ENCODE data around the gene PLEKHG3.

The PLEKHG3 gene

DNA sequence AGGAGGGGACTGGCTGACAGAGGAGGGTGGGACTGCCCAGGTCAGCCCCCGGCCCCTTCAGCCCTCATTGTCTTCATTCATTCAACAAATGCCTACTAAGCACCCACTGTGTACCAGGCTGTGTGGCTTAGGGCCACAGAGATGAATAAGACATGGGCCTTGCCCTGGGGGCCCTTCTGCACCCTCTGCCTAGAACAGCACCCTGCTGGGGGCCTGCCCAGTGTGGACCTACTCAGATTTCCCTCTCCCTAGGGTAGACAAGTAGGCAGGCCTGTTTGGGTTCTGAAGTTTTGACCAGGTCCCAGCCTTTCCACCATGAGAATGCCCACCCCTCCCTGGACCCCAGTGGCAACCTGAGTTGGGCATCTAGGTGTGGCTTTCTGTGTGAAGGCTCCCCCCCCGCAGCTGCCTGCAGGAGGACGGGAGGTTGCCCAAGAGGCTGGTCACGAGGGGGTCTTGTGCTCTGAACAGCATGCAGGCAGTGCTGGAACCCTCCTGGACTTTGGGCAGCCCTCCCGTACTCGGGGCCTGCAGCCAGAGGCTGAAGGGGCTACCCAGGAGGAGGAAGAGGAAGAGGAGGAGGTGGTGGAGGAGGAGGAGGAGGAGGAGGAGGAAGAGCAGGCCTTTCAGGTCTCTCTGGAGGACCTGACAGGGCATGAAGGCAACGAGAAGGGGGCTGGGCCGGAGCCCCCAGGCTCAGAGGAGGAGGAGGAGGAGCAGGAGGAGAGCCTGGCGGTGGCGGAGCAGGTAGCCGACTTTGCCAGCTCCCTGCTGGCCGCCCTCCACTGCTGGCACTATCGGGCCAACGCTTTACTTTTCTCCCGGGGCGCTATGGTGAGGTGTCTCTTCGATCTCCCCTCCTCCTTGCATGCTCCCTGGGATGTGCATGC, 33.4 kb downstream of the PLEKHG3 start:
- Histone ChIP-seq H3K27me3 (no peaks in the 10 kb centered on the region), H3K36me3 (peaks cover 50% of the 10 kb centered on the region), H3K9me3 (no peaks in the 10 kb centered on the region)

DNA sequence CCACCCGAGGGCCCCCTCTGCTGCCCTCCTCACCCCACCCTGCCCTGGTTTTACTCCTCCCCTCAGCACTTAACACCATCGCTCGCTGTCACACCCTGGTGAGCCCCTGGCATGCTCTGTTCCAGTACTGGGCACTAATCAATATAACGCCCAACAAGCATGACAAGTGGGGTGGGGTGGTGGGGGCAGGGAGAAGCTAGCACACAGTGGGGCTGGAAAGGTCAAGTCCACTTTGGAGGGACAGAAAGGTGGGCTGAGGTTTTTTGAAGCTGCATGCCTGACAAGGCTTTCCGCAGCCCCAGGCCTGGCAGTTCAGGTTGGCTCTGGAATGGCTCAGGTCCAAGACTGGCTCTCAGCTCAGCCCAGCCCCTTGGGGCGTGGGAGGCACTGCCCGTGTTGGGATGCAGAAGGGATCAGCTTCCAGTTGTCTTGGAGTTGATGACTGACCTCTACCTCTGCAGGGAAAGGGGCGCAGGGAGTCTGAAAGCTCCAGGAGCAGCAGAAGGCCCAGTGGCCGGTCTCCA, 34.1 kb downstream of the PLEKHG3 start:
- TF ChIP-seq, protein P1, sequence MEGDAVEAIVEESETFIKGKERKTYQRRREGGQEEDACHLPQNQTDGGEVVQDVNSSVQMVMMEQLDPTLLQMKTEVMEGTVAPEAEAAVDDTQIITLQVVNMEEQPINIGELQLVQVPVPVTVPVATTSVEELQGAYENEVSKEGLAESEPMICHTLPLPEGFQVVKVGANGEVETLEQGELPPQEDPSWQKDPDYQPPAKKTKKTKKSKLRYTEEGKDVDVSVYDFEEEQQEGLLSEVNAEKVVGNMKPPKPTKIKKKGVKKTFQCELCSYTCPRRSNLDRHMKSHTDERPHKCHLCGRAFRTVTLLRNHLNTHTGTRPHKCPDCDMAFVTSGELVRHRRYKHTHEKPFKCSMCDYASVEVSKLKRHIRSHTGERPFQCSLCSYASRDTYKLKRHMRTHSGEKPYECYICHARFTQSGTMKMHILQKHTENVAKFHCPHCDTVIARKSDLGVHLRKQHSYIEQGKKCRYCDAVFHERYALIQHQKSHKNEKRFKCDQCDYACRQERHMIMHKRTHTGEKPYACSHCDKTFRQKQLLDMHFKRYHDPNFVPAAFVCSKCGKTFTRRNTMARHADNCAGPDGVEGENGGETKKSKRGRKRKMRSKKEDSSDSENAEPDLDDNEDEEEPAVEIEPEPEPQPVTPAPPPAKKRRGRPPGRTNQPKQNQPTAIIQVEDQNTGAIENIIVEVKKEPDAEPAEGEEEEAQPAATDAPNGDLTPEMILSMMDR (IDR thresholded peaks at IDR 0.05; ENCODE audit: low read depth, low read length): no peak
- no peaks in the 10 kb centered on the region for H3K27me3 ChIP-seq
- no peak overlapping the region for H3K4me3 ChIP-seq (ENCODE audit: low read depth, low read length)
- H3K36me3 ChIP-seq: peaks cover 53% of the 10 kb centered on the region
- H3K9me3 ChIP-seq: no peaks in the 10 kb centered on the region
- H3K4me1 ChIP-seq: no peaks in the 10 kb centered on the region
- no peak for DNase-seq

More for the DNA sequence above, 33.4 kb downstream of the PLEKHG3 start:
- H3K4me1 ChIP-seq: no peaks in the 10 kb centered on the region
- DNase-seq: no peak
- H3K4me3 ChIP-seq (ENCODE audit: low read depth, low read length): no peak overlapping the region
- TF ChIP-seq, protein P1 (IDR thresholded peaks at IDR 0.05; ENCODE audit: low read depth, low read length): no peak

- peaks cover 72% of the 10 kb centered on the region for H3K36me3 ChIP-seq
- H3K27me3 ChIP-seq: no peaks in the 10 kb centered on the region
- TF ChIP-seq, protein P1 (IDR thresholded peaks at IDR 0.05; ENCODE audit: low read depth, low read length): no peak
Observed at GRCh38 chr14:64741200-64741599, 37.0 kb downstream of the PLEKHG3 start.

GRCh38 chr14:64741961-64742360, 37.7 kb downstream of the PLEKHG3 start:
- Histone ChIP-seq H3K4me1 (no peaks in the 10 kb centered on the region), H3K9me3 (no peaks in the 10 kb centered on the region), H3K27me3 (no peaks in the 10 kb centered on the region), H3K36me3 (peaks cover 70% of the 10 kb centered on the region), H3K4me3 (ENCODE audit: low read depth, low read length) (no peak overlapping the region)
- DNase-seq: no peak
- TF ChIP-seq, protein P1 (IDR thresholded peaks at IDR 0.05; ENCODE audit: low read depth, low read length): no peak

More at GRCh38 chr14:64741200-64741599, 37.0 kb downstream of the PLEKHG3 start:
- H3K4me1 ChIP-seq: no peaks in the 10 kb centered on the region
- H3K9me3 ChIP-seq: no peaks in the 10 kb centered on the region
- no peak for DNase-seq
- H3K4me3 ChIP-seq (ENCODE audit: low read depth, low read length): no peak overlapping the region

DNA sequence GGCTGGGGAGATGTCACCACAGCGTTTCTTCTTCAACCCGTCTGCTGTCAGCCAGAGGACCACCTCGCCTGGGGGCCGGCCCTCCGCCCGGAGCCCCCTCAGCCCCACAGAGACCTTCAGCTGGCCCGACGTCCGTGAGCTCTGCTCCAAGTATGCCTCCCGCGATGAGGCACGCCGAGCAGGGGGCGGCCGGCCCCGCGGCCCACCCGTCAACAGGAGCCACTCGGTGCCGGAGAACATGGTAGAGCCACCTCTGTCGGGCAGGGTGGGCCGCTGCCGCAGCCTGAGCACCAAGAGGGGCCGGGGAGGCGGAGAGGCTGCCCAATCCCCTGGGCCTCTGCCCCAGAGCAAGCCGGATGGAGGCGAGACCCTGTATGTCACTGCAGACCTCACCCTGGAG, 38.8 kb downstream of the PLEKHG3 start:
- Histone ChIP-seq H3K4me3 (ENCODE audit: low read depth, low read length) (no peak overlapping the region), H3K4me1 (no peaks in the 10 kb centered on the region), H3K9me3 (no peaks in the 10 kb centered on the region), H3K36me3 (peaks cover 74% of the 10 kb centered on the region), H3K27me3 (no peaks in the 10 kb centered on the region)
- no peak for DNase-seq
- TF ChIP-seq, protein P1 (IDR thresholded peaks at IDR 0.05; ENCODE audit: low read depth, low read length): no peak

All from BE2C (cell line).